ENCODE measurements around the gene PNPLA6.

GRCh38 chr19:7575434-7576040, 40.0 kb downstream of the PNPLA6 start:
- no peak for TF ChIP-seq CTCF (IDR thresholded peaks at IDR 0.05; ENCODE audit: poor library complexity)
- no peak for TF ChIP-seq EZH2phosphoT487 (IDR thresholded peaks at IDR 0.05; ENCODE audit: low read depth, severe bottlenecking, unreplicated experiment)

Measured in hepatocyte (in vitro differentiated cells).